ENCODE measurements around the gene IQGAP1. TPM values are rescaled to one million over a fixed set of nuclear protein-coding genes. Genes with fewer than 3 reads are reported as not detected.
A peak's percentile ranks its signal among the peaks of the same experiment; 100 is the strongest.

IQGAP1 gene
- total and polyA plus RNA-seq, 2 of the 4 experiments (the other 2 are of a cell fraction): 87.5 to 207 TPM

DNA sequence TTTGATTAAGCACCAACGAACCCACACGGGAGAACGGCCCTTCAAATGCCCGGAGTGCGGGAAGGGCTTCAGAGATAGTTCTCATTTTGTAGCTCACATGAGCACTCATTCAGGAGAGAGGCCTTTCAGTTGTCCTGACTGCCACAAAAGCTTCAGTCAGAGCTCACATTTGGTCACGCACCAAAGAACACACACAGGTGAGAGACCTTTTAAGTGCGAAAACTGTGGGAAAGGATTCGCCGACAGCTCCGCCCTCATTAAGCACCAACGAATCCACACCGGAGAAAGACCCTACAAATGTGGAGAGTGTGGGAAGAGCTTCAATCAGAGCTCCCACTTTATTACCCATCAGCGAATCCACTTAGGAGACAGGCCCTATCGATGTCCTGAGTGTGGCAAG lies 27.3 kb upstream of the IQGAP1 start:
- 0 out of 4 replicates have a peak, but pooled peaks cover 0 to 6% of the 10 kb centered on the region in 2 experiments for H3K79me1 ChIP-seq (ENCODE audit: low read depth in 1 of 2, low read length in 2 of 2)
- no peak overlapping the region for H3K14ac ChIP-seq (replicated peaks; ENCODE audit: low read depth, low read length)
- ChIA-PET CTCF (no interaction called here), POLR2A (ENCODE audit: unreplicated experiment) (no interaction called here)
- 86% methylated on average over 7 of the region's 14 CpGs; no CpG with 5 or more reads in 1 of the 2 experiments for WGBS, 2 experiments (ENCODE audit: extremely low coverage in 2 of 2, insufficient read length in 1 of 2)
- H3K4me1 ChIP-seq (ENCODE audit: control insufficient read depth, insufficient read depth, low read length): peaks cover 17% of the 10 kb centered on the region
- dilution Hi-C loops (cut with HindIII; ENCODE audit: low sequenced_read_pairs, unreplicated experiment) (no loop called here), intact Hi-C loops (cut with micrococcal nuclease) (no loop called here), in situ Hi-C loops (cut with MboI; ENCODE audit: low sequenced_read_pairs) (no loop called here)
- no peak overlapping the region for H2AK5ac ChIP-seq (ENCODE audit: low read depth, low read length)
- H3K4ac ChIP-seq (ENCODE audit: low read depth, low read length): no peak overlapping the region
- H3K9me1 ChIP-seq (ENCODE audit: insufficient read depth, low read length): peaks cover 4% of the 10 kb centered on the region
- no peak overlapping the region for H3K56ac ChIP-seq (ENCODE audit: extremely low read depth, insufficient read depth, low read length)
- H4K8ac ChIP-seq (ENCODE audit: low read depth in 2 of 2, low read length in 2 of 2): no peak overlapping the region
- no peak overlapping the region for H3K9ac ChIP-seq (ENCODE audit: low read depth, low read length)
- peak overlapping the region; percentile 18 for H2BK120ac ChIP-seq (ENCODE audit: low read depth, low read length)
- H4K5ac ChIP-seq (ENCODE audit: low read depth, low read length): no peak overlapping the region
- no peak overlapping the region for H4K91ac ChIP-seq (ENCODE audit: insufficient read depth, low read depth, low read length)
- no peaks in the 10 kb centered on the region for H3K36me3 ChIP-seq (ENCODE audit: control insufficient read depth, insufficient read depth, low read length)
- DNase-seq (no peak), ATAC-seq (ENCODE audit: low read depth) (no peak)
- H2BK15ac ChIP-seq (ENCODE audit: low read depth, low read length): no peak overlapping the region
- no peak overlapping the region for H2AK9ac ChIP-seq (replicated peaks; ENCODE audit: low read depth, low read length, poor library complexity)
- BruUV-seq (replicated peaks): no TSS peak
- no peak overlapping the region for H3K4me3 ChIP-seq (ENCODE audit: insufficient read depth, low read depth, low read length)
- H3K4me2 ChIP-seq (ENCODE audit: low read depth, low read length): no peak overlapping the region
- no peak overlapping the region for H2AFZ ChIP-seq (replicated peaks; ENCODE audit: low read length, poor library complexity)
- H2BK20ac ChIP-seq (ENCODE audit: low read depth, low read length): peak overlapping the region; percentile 30; the same call in 1 of the 2 replicates
- H3K27ac ChIP-seq (ENCODE audit: insufficient read depth, low read length): no peak overlapping the region
- no peak overlapping the region for H2BK5ac ChIP-seq (ENCODE audit: low read depth, low read length, poor library complexity, severe bottlenecking)
- H4K20me1 ChIP-seq (ENCODE audit: insufficient read depth, low read length): no peaks in the 10 kb centered on the region
- H3K9me3 ChIP-seq (ENCODE audit: control insufficient read depth, insufficient read depth, low read length): no peaks in the 10 kb centered on the region
- H3K27me3 ChIP-seq (ENCODE audit: control insufficient read depth, insufficient read depth, low read length): no peaks in the 10 kb centered on the region
- no peak overlapping the region for H3K18ac ChIP-seq (ENCODE audit: low read depth, low read length)
- TF ChIP-seq, protein P1, sequence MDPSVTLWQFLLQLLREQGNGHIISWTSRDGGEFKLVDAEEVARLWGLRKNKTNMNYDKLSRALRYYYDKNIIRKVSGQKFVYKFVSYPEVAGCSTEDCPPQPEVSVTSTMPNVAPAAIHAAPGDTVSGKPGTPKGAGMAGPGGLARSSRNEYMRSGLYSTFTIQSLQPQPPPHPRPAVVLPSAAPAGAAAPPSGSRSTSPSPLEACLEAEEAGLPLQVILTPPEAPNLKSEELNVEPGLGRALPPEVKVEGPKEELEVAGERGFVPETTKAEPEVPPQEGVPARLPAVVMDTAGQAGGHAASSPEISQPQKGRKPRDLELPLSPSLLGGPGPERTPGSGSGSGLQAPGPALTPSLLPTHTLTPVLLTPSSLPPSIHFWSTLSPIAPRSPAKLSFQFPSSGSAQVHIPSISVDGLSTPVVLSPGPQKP (IDR thresholded peaks at IDR 0.05; ENCODE audit: borderline replicate concordance, low read depth, low read length): no peak
- no peak for TF ChIP-seq POLR2A (IDR thresholded peaks at IDR 0.05; ENCODE audit: low read depth, low read length)
- H3K23ac ChIP-seq (ENCODE audit: low read depth, low read length): no peak overlapping the region
